ENCODE results near the gene PGM3.

PGM3 gene

DNA sequence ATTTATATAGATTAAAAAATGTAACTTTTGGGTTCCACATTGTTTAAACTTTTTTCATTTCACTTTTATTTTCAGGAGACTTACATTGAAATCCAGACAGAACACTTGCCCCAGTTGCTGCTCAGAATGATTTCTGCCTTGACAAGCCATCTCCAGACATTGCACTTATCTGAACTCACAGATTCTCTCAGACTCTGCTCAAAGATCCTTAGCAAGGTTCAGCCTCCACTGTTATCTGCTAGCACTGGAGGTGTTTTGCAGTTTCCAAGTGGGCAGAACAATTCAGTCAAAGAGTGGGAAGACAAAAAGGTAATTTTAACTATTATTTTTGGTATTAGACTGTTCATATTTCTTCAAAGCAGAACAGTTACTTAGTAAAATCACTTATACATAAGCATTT is 67.6 kb downstream of the PGM3 start:
- DNase-seq (ENCODE audit: low spot score in 2 of 2) = no peak
- H3K9me3 ChIP-seq = no peaks in the 10 kb centered on the region
- no peak overlapping the region for H3K4me3 ChIP-seq
- in situ Hi-C loops (cut with MboI; ENCODE audit: low sequenced_read_pairs) = no loop called here
- H3K27me3 ChIP-seq (ENCODE audit: low read depth) = no peaks in the 10 kb centered on the region
- peaks cover 17% of the 10 kb centered on the region for H3K36me3 ChIP-seq (replicated peaks)
- H3K4me1 ChIP-seq = peaks cover 6% of the 10 kb centered on the region

DNA sequence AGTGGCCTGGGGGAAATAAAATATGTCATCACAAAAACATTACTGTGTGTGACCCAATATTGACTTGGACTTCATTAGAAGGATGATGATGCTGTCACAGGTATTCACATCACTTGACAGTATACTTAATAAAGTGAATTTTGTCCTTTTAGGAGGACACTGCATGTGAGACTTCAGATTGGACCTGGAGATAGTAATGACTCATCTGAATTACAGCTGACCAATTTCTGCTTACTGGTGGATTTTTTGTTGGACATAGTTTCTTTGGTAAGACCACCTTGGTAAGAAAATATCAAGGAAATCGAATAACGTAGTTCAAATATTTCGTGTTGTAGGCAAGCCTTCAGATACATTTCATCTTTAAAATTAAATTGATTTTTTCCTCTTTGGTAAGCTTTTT is 68.5 kb downstream of the PGM3 start:
- no peaks in the 10 kb centered on the region for H3K9me3 ChIP-seq
- in situ Hi-C loops (cut with MboI; ENCODE audit: low sequenced_read_pairs) = no loop called here
- H3K27me3 ChIP-seq (ENCODE audit: low read depth) = no peaks in the 10 kb centered on the region
- peaks cover 17% of the 10 kb centered on the region for H3K36me3 ChIP-seq (replicated peaks)
- H3K4me3 ChIP-seq = no peak overlapping the region
- H3K4me1 ChIP-seq = peaks cover 6% of the 10 kb centered on the region
- no peak for DNase-seq (ENCODE audit: low spot score in 2 of 2)

DNA sequence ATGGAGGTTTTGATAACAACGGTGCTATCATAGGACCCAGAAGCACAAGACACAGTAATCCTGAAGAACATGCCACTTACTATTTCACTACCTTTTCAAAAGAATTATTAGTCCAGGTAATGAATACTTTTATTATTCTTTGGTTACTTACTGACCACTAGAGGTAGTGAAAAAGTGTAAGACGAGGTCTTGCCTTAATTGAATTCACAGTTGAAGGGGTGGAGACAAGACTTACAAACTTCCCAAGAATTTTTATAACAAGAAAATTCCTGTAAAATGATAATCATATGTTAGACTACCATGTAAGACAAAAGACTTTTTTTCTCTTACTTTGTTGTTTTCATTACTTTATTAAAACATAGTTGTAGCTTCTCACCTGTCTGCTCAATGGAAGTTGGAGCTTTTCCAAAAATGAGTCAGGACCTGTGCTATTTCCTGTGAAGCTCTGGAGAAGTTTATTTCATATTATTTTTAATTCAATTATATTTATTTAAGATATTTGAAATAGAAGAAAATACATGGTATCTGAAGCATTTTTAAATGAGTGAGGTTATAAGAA is 73.2 kb downstream of the PGM3 start:
- H3K9me3 ChIP-seq = no peaks in the 10 kb centered on the region
- H3K27me3 ChIP-seq (ENCODE audit: low read depth) = no peaks in the 10 kb centered on the region
- DNase-seq (ENCODE audit: low spot score in 2 of 2) = no peak
- no peak overlapping the region for H3K4me3 ChIP-seq
- in situ Hi-C loops (cut with MboI; ENCODE audit: low sequenced_read_pairs) = no loop called here
- peaks cover 4% of the 10 kb centered on the region for H3K36me3 ChIP-seq (replicated peaks)
- peaks cover 9% of the 10 kb centered on the region for H3K4me1 ChIP-seq

DNA sequence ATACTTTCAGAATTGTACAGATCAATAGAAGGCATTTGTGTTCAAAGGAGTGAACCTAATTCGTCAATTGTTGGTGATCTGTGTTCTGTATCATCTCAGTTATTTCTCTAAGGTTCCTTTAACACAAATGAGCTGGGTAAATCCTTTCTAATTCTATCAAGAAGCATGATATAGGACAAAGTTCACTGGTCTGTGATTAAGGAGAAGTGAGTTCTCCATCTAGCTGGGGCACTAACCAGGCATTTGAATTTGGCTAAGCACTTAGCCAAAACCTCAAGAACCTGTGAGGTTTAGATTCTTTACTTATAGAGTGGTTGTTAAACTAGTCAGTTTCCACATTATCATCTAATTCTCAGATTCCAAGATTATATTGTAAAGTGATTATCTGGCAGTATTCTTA is 75.3 kb downstream of the PGM3 start:
- in situ Hi-C loops (cut with MboI; ENCODE audit: low sequenced_read_pairs) = no loop called here
- no peaks in the 10 kb centered on the region for H3K36me3 ChIP-seq (replicated peaks)

More for the DNA sequence above, 75.3 kb downstream of the PGM3 start:
- no peaks in the 10 kb centered on the region for H3K9me3 ChIP-seq
- H3K4me1 ChIP-seq = peaks cover 8% of the 10 kb centered on the region
- H3K27me3 ChIP-seq (ENCODE audit: low read depth) = no peaks in the 10 kb centered on the region
- no peak overlapping the region for H3K4me3 ChIP-seq
- DNase-seq (ENCODE audit: low spot score in 2 of 2) = no peak

Measured in HAP-1 (cell line).